HG03135 (cell line): ENCODE measurements around the gene SIKE1.
"Not testable (repeated sequence)": the region's sequence is repeated elsewhere in the genome, so short reads cannot be mapped to it uniquely, and the experiment has no call there.

Experiments
- ATAC-seq: cut with Tn5 transposase; IDR thresholded peaks from one replicate; pipeline ENCODE4 v1.9.1; 2021; ENCODE audit warnings: mild to moderate bottlenecking, moderate library complexity; ENCODE audit not compliant: unreplicated experiment

Gene SIKE1

GRCh38 chr1:114780344-114781226 lies at the start of gene SIKE1:
SIKE1 (minus strand) TSS chr1:114780685; CDS start chr1:114780607, 78 bp downstream.
- ATAC-seq = peak; percentile 98

GRCh38 chr1:114830075-114830474 lies 49.6 kb upstream of the SIKE1 start:
- not testable (repeated sequence) for ATAC-seq

GRCh38 chr1:114828251-114828650 lies 47.8 kb upstream of the SIKE1 start:
- ATAC-seq = no peak

GRCh38 chr1:114821978-114822377 lies 41.5 kb upstream of the SIKE1 start:
- ATAC-seq = no peak

- ATAC-seq = no peak
Measured at GRCh38 chr1:114820392-114820791, 39.9 kb upstream of the SIKE1 start.

GRCh38 chr1:114819869-114820268 lies 39.4 kb upstream of the SIKE1 start:
- ATAC-seq = no peak

- ATAC-seq = not testable (repeated sequence)
Measured at GRCh38 chr1:114804449-114804848, 24.0 kb upstream of the SIKE1 start.

- no peak for ATAC-seq
Measured at GRCh38 chr1:114803001-114803400, 22.5 kb upstream of the SIKE1 start.

- no peak for ATAC-seq
Measured at GRCh38 chr1:114794038-114794437, 13.6 kb upstream of the SIKE1 start.

- ATAC-seq = not testable (repeated sequence)
Measured at GRCh38 chr1:114790581-114790980, 10.1 kb upstream of the SIKE1 start.

GRCh38 chr1:114786440-114786839 lies 6.0 kb upstream of the SIKE1 start:
- not testable (repeated sequence) for ATAC-seq

GRCh38 chr1:114782476-114782875 lies 2.0 kb upstream of the SIKE1 start:
- ATAC-seq = no peak

GRCh38 chr1:114779722-114780121 lies 763 bp downstream of the SIKE1 start:
- ATAC-seq = no peak

- not testable (repeated sequence) for ATAC-seq
Measured at GRCh38 chr1:114776726-114777125, 3.8 kb downstream of the SIKE1 start.

GRCh38 chr1:114771992-114772391 lies 8.5 kb downstream of the SIKE1 start:
- no peak for ATAC-seq

GRCh38 chr1:114770989-114771388 lies 9.5 kb downstream of the SIKE1 start:
- ATAC-seq = no peak

- ATAC-seq = no peak
Measured at GRCh38 chr1:114764689-114765088, 15.8 kb downstream of the SIKE1 start.

GRCh38 chr1:114758256-114758832 lies 22.1 kb downstream of the SIKE1 start:
- ATAC-seq = no peak

GRCh38 chr1:114757455-114758255 lies 22.8 kb downstream of the SIKE1 start, which contains the start of gene CSDE1:
CSDE1 (minus strand) TSS chr1:114757984; CDS start chr1:114739890, 18,094 bp downstream.
- peak; percentile 76 for ATAC-seq

GRCh38 chr1:114756949-114757454 lies 23.5 kb downstream of the SIKE1 start:
- peak; percentile 12 for ATAC-seq
